GM23248 (cell line): ENCODE data around the gene SACS. TPM values are rescaled to one million over a fixed set of nuclear protein-coding genes. Genes with fewer than 3 reads are reported as not detected.

Experiments used
- DNase-seq: peaks from one replicate; pipeline ENCODE4 v3.0.0-alpha.2; 2015
- H2AFZ ChIP-seq: fragments of 200-600 bp; sonication (generic); 2 replicates; pipeline ENCODE4 v1.6.1; 2016; ENCODE audit warnings: antibody characterized with exemption
- H3F3A ChIP-seq: fragments of 200-600 bp; sonication (generic); 2 replicates; pipeline ENCODE4 v1.6.1; 2016; ENCODE audit warnings: mild to moderate bottlenecking, antibody characterized with exemption, mixed run types; ENCODE audit not compliant: insufficient read depth
- H3K27ac ChIP-seq: fragments of 200-600 bp; sonication (generic); 2 replicates; pipeline ENCODE4 v1.5.1; 2016; ENCODE audit warnings: mild to moderate bottlenecking
- H3K27me3 ChIP-seq: fragments of 200-600 bp; sonication (generic); replicated peaks from 2 replicates; pipeline ENCODE4 v1.6.1; 2016; ENCODE audit warnings: mild to moderate bottlenecking; ENCODE audit not compliant: insufficient read depth
- H3K36me3 ChIP-seq: fragments of 200-600 bp; sonication (generic); 2 replicates; pipeline ENCODE4 v1.6.1; 2016; ENCODE audit warnings: low read depth, mild to moderate bottlenecking
- H3K4me1 ChIP-seq: fragments of 200-600 bp; sonication (generic); 2 replicates; pipeline ENCODE4 v1.6.1; 2016; ENCODE audit warnings: mild to moderate bottlenecking; ENCODE audit not compliant: insufficient read depth
- H3K4me2 ChIP-seq: fragments of 200-600 bp; sonication (generic); one replicate; pipeline ENCODE4 v1.6.1; 2016; ENCODE audit warnings: mild to moderate bottlenecking; ENCODE audit not compliant: unreplicated experiment
- H3K4me3 ChIP-seq: fragments of 200-600 bp; sonication (generic); 2 replicates; pipeline ENCODE4 v1.5.1; 2016; ENCODE audit warnings: mild to moderate bottlenecking
- H3K79me2 ChIP-seq: fragments of 200-600 bp; sonication (generic); 2 replicates; pipeline ENCODE4 v1.6.1; 2016; ENCODE audit warnings: mild to moderate bottlenecking; ENCODE audit not compliant: insufficient read depth
- H3K9ac ChIP-seq: fragments of 200-600 bp; sonication (generic); 2 replicates; pipeline ENCODE4 v1.6.1; 2016; ENCODE audit warnings: mild to moderate bottlenecking
- H3K9me2 ChIP-seq: fragments of 200-600 bp; sonication (generic); 2 replicates; pipeline ENCODE4 v1.6.1; 2016; ENCODE audit warnings: mixed run types, mild to moderate bottlenecking, moderate library complexity; ENCODE audit not compliant: insufficient read depth
- H3K9me3 ChIP-seq: fragments of 200-600 bp; sonication (generic); one replicate; pipeline ENCODE4 v1.6.1; 2017; ENCODE audit warnings: low read depth
- H4K20me1 ChIP-seq: fragments of 200-600 bp; sonication (generic); 2 replicates; pipeline ENCODE4 v1.6.0; 2016; ENCODE audit not compliant: insufficient read depth
- EZH2 ChIP-seq: fragments of 200-600 bp; sonication (generic); IDR thresholded peaks from 2 replicates; pipeline ENCODE4 v1.6.1; 2018; ENCODE audit warnings: antibody characterized with exemption, mild to moderate bottlenecking; ENCODE audit not compliant: insufficient read depth, poor library complexity, severe bottlenecking
- EZH2phosphoT487 ChIP-seq: fragments of 200-600 bp; sonication (generic); IDR thresholded peaks from 2 replicates; pipeline ENCODE4 v1.6.1; 2018; ENCODE audit warnings: antibody characterized with exemption, moderate library complexity, mild to moderate bottlenecking, low read depth; ENCODE audit not compliant: insufficient read depth
- WGBS, 2 experiments: methylation state at CpG; one replicate each; pipeline ENCODE4 v1.1.6; 2015 to 2017; ENCODE audit warnings: low lambda C conversion rate in 2 of 2, low coverage in 1 of 2; ENCODE audit errors: missing lambda C conversion rate in 2 of 2; 5-methylcytosine and 5-hydroxymethylcytosine counted together
- in situ Hi-C: fragments of 300-500 bp; cut with MboI; formaldehyde crosslinking; loops from 2 replicates; pipeline ENCODE4 v1.15.0; 2020
- polyA plus RNA-seq: library from polyadenylated mRNA; unstranded; fragments of >200 nt; fragmentation: Nextera tagmentation; extraction: Ambion mirVana; gene quantifications from 2 replicates; pipeline ENCODE4 v1.2.1, GENCODE V29; 2016
- total RNA-seq: library from RNA; depleted of rRNA; stranded (reverse); fragments of >200 nt; shearing (Covaris generic); gene quantifications from 2 replicates; pipeline ENCODE4 v1.2.3, GENCODE V29; 2014

Gene SACS
- total and polyA plus RNA-seq, 2 experiments from 2014 or later, result 8.1 to 45.7 TPM

GRCh38 chr13:23460309-23460708, 26.8 kb upstream of the SACS start:
- no peak overlapping the region for H3K9ac ChIP-seq
- H4K20me1 ChIP-seq, result no peaks in the 10 kb centered on the region
- TF ChIP-seq EZH2phosphoT487 (no peak), EZH2 (no peak)
- peaks cover 11% of the 10 kb centered on the region; the same call in 1 of the 2 replicates for H3K4me1 ChIP-seq
- H3K9me2 ChIP-seq, result no peaks in the 10 kb centered on the region
- H3K36me3 ChIP-seq, result no peaks in the 10 kb centered on the region
- no peaks in the 10 kb centered on the region for H3K27me3 ChIP-seq
- no peak overlapping the region for H2AFZ ChIP-seq
- no peak for DNase-seq
- H3K4me2 ChIP-seq, result no peak overlapping the region
- H3F3A ChIP-seq, result no peaks in the 10 kb centered on the region
- H3K4me3 ChIP-seq, result no peak overlapping the region
- H3K79me2 ChIP-seq, result no peaks in the 10 kb centered on the region
- 54 to 76% methylated on average over 1 of the region's 1 CpG for WGBS, 2 experiments
- in situ Hi-C loops, result loop anchor here (10.0 kb wide), 1 partner anchor 414 kb away; no protein-coding TSS in a partner anchor
- no peaks in the 10 kb centered on the region for H3K9me3 ChIP-seq
- no peak overlapping the region for H3K27ac ChIP-seq

- H3K79me2 ChIP-seq, result no peaks in the 10 kb centered on the region
- no peaks in the 10 kb centered on the region for H3K36me3 ChIP-seq
- WGBS, 2 experiments, result 65 to 68% methylated on average over 4 of the region's 4 CpGs
- H4K20me1 ChIP-seq, result no peaks in the 10 kb centered on the region
- no peaks in the 10 kb centered on the region for H3K27me3 ChIP-seq
- in situ Hi-C loops, result no loop called here
- no peak overlapping the region for H3K4me2 ChIP-seq
- H3K27ac ChIP-seq, result no peak overlapping the region
- TF ChIP-seq EZH2phosphoT487 (no peak), EZH2 (no peak)
- H3F3A ChIP-seq, result no peaks in the 10 kb centered on the region
- H3K9ac ChIP-seq, result no peak overlapping the region
- no peaks in the 10 kb centered on the region for H3K9me2 ChIP-seq
- no peak overlapping the region for H2AFZ ChIP-seq
- DNase-seq, result no peak
- H3K9me3 ChIP-seq, result no peaks in the 10 kb centered on the region
- no peak overlapping the region for H3K4me3 ChIP-seq
- peaks cover 11% of the 10 kb centered on the region; the same call in 1 of the 2 replicates for H3K4me1 ChIP-seq
These were observed 25.5 kb upstream of the SACS start for GRCh38 chr13:23458989-23459388.

GRCh38 chr13:23456437-23457210, 23.1 kb upstream of the SACS start:
- Histone ChIP-seq H3K9me2 (no peaks in the 10 kb centered on the region), H4K20me1 (no peaks in the 10 kb centered on the region), H3K4me1 (no peaks in the 10 kb centered on the region), H3K9me3 (no peaks in the 10 kb centered on the region), H3K36me3 (no peaks in the 10 kb centered on the region), H3K27me3 (no peaks in the 10 kb centered on the region), H2AFZ (no peak overlapping the region), H3K79me2 (no peaks in the 10 kb centered on the region), H3K4me2 (no peak overlapping the region), H3K9ac (no peak overlapping the region), H3F3A (no peaks in the 10 kb centered on the region), H3K27ac (no peak overlapping the region), H3K4me3 (no peak overlapping the region)
- no peak for DNase-seq
- TF ChIP-seq EZH2phosphoT487 (no peak), EZH2 (no peak)
- in situ Hi-C loops, result no loop called here
- WGBS, 2 experiments, result 91 to 92% methylated on average over 9 of the region's 9 CpGs

GRCh38 chr13:23455401-23456185, 22.1 kb upstream of the SACS start:
- no peaks in the 10 kb centered on the region for H3F3A ChIP-seq
- H4K20me1 ChIP-seq, result no peaks in the 10 kb centered on the region
- no peaks in the 10 kb centered on the region for H3K27me3 ChIP-seq
- 83% methylated on average over 7 of the region's 7 CpGs for WGBS, 2 experiments
- no peaks in the 10 kb centered on the region for H3K36me3 ChIP-seq
- no peak overlapping the region for H2AFZ ChIP-seq
- H3K4me2 ChIP-seq, result no peak overlapping the region
- no peaks in the 10 kb centered on the region for H3K79me2 ChIP-seq
- no peak for DNase-seq
- no peaks in the 10 kb centered on the region for H3K9me2 ChIP-seq
- TF ChIP-seq EZH2 (no peak), EZH2phosphoT487 (no peak)
- H3K9ac ChIP-seq, result no peak overlapping the region
- in situ Hi-C loops, result no loop called here
- no peaks in the 10 kb centered on the region for H3K9me3 ChIP-seq
- H3K27ac ChIP-seq, result no peak overlapping the region
- H3K4me3 ChIP-seq, result no peak overlapping the region
- H3K4me1 ChIP-seq, result no peaks in the 10 kb centered on the region
